NCI-H526 (cell line): Measurements from ENCODE around the gene SCMH1.

ENCODE experiments used
- DNase-seq, 2 experiments: peaks; one replicate each; lab custom pipeline; 2025; lab: John Stamatoyannopoulos, UW

Gene SCMH1

DNA sequence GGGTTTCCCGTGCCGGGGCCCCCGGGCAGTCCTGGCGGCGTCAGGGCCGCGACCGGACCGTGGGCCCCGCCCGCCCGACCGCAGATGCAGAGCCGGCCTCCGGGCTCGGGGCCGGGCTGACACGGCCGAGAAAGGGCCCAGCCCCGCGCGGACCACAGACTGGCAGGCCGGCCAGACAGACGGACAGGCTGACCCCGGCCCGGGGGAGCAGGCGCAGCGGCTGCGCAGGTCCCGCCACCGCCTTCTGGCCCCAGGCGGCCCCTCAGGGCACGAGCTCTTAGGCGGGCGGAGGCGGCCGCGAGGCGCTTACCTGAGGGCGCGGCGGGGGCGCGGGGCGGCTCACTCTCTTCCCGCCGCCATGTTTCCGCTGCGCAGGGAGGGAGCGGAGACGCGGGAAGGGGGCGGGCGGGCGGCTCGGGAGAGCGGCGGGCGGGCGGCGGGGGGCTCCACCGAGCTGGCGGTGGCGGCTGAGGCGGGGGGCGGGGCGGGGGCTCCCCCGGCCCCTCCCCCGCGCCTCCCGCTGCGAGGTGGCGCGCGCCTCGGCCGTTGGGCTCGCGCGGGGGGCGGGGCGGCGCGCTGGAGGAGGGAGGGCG is at the start of gene SCMH1:
SCMH1 (minus strand) TSS at position 558 of the 593 bp plus-strand sequence. CDS start 56,173 bp downstream, outside the sequence.
- peak in 1 of 2 experiments; percentile 87 for DNase-seq

DNA sequence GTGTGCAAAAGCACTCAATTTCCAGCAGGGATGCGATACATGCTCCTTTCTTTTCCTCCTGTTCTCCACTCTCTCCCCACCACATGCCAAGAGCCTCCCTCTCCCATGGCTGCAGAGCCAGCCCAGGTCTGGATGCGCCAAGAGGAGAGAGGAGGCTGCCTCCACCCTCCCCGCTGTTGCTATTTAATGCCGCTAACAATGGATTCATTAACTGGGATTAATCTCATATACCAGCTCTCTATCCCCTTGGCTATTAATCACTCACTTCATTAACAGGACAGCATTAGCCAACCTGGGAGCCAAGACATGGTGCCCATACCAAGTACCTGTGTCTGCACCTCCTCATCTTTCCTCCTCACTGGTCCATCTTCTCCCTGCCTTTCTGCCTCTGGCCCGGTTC is 49.1 kb upstream of the SCMH1 start:
- no peak for DNase-seq

DNA sequence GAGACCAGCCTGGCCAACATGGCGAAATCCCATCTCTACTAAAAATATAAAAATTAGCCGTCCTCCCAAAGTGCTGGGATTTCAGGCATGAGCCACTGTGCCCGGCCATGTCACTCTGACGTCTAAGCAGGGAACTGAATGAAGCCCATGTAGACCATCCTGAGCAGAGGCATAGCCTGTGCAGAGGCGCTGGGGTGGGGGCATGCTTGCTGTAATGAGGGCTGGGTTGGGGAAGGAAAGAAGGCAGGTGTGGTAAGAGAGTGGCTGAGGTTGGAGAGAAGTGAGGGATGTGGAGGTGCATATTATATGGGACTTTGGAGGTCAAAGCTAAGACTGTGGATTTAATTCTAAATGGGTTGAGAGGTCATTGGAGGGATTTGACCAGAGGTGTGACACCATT is 47.1 kb upstream of the SCMH1 start:
- no peak for DNase-seq

DNA sequence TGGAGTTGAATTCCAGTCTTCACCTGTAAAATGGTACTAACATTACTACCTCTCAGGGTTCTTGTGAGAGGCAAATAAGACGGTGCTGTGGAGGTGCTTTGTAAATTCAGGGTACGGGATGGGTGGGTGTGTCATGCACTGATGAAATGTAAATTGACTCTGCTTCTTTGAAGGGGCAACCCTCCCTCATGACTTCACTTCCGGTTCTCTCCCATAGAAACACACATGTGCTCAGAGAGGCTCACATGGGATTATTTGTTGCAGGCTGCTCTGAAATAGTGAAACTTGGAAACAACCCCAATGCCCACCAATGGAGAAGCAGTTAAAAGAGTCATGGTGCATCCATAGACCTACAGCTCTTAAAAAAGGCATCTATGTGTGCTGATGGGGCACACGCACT is 44.9 kb upstream of the SCMH1 start:
- DNase-seq = no peak

DNA sequence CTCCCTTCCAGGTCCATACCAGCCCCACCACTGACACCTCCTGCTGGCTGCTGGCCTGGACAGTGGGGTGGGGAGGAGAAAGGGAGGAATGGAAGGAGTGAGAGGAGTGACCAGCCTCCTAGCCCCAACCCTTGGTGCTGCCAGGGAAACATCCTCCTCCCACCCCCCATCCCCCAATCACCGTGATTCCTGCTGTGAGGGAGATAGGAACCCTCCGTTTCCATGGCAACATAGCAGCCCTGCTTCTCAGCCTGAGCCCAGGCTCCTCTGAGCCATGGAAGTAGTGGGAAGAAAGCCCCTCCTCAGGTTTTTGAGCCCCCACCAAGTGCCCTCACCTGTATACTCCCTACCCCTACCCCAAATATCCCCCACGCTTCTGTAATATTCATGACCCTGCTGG is 44.4 kb upstream of the SCMH1 start:
- no peak for DNase-seq

DNA sequence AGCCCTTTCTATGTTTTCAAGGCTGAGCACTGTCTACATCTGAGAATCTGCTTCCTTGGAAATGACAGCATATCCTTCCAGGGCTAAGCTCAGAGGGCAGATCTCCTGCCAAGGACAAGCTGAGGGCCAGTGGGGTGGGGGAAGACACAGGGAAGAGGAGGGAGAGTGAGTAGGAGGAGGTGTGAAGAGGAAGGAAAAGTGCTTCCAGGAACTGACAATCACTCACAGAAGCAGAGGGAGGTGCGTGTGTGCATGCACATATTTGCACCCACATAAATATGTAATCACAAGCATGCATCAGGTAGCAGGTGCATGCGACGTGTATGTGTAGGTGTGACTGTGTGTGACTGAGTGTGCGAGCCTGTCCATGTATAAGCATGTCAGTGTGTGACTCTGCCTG is 43.7 kb upstream of the SCMH1 start:
- no peak for DNase-seq

DNA sequence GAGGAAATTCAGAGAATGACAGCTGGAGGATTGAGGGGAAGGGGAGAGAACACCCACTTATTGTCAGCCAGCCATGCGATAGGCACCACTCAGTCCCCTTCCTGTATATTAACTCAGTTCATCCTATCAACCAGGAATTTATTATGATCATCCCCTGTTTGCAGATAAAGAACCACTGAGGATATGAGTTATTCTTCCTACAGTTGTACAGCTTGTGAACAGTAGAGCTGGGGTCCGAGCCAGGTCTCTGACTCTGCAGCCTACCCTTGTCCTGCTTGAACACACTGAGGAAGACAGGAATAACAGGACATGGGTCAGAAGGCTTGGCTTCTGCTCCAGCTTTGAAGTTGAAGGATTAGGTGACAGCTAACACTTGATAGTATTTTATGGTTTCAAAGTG is 42.0 kb upstream of the SCMH1 start:
- DNase-seq = no peak

DNA sequence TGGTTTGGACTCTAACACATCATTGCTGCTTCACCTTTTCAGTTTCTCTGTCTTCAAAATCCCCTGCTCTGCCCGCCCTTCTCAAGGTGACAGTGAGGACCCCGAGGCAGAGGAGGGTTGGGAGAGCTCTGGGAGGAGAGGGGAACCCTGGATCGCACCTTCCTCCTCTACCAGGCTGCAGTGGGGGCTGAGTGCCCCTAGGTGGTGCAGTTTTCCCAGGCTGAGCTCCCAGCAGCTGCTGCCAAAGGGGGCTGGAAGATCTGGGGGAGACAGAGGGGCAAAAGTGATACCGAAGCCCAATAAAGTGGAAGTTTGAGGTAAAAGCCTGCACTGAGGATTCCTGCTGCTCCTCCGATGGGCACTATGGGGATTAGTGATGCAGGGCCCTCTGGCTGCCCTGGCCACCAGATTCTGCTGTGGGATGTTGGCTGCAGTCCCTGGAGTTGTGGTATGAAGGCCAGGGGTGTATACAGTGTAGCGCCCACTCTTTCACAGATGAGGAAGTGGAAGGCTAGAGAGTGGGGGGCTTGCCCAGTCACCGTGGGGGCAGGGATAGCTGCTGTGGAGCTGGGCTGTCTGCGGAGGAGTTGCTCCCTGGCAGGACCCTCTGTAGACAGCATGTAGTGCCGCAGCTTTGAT is 40.7 kb upstream of the SCMH1 start:
- peak in 1 of 2 experiments; percentile 65 for DNase-seq

DNA sequence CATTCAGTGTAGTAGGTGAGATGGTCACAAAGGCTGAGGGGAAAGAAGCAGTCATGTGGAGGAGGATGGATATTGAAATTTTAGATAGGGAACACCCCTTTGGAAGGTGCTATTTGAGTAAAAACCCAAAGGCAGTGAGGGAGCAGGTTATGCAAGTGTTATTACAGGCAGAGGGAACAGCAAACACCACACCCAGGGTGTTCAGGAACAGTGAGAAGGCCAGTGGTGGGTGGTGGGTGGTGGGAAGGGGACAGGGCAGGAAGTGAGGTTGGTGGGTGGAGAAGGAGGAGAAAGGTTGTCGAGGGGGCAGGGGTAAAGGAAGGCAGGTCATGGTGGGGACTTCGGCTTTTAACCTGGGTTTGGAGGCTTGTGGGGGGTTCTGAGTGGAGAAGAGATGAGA is 39.2 kb upstream of the SCMH1 start:
- DNase-seq = no peak

DNA sequence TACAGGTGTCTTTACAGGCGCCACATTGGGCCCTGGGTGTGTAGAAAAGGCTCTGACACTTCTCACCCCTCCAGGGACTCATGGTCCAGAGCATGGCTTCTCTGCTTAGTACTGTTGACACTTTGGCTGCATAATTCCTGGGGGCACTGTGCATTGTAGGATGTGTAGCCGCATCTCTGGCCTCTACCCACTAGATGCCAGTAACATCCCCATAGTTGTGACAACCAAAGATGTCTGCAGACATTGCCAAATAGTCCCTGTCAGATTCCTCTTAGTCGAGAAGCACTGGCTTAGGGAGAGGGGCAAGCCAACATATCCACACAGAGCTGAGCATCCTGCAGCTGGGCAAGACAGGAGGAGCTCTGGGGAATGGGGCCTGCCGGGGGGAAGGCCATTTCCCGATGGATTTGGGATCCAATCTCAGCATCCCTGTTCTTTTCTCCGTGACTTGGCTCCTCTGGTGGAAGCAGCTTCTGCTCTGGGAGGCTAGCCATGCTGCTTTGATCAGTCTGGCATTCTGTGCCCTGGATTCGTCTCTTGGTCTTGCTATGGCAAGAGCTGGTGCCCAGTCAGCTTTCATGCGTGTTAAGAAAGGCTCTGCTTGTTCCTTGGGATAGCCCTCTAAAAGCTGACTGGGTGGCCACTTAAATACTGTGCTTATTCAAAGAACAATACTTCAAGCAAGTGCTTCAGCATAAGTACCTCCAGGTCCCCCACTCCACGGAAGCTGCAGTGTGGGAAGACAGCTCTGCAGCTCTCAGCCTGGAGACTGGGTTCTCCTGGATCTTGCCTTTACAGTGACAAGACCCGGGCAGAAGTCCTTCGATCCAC is 38.3 kb upstream of the SCMH1 start:
- DNase-seq = no peak

DNA sequence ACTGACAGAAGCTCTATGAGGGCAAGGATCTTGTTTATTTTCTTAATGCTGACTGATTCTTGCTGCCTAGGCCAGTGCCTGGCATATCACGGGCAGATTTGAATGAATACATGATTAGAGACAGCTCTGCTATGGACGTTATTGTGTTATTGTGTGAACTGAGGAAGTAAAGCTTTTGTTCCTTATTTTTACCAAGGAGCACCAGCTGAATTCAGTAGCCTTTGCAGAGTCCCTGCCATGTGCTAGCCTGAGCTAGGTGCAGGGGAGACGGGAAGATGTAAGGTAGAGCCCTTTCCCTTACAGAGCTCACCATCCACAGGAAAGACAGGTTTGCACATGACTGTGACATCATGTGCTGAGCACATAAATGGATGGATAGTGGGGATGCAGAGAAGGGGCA is 36.0 kb upstream of the SCMH1 start:
- no peak for DNase-seq

DNA sequence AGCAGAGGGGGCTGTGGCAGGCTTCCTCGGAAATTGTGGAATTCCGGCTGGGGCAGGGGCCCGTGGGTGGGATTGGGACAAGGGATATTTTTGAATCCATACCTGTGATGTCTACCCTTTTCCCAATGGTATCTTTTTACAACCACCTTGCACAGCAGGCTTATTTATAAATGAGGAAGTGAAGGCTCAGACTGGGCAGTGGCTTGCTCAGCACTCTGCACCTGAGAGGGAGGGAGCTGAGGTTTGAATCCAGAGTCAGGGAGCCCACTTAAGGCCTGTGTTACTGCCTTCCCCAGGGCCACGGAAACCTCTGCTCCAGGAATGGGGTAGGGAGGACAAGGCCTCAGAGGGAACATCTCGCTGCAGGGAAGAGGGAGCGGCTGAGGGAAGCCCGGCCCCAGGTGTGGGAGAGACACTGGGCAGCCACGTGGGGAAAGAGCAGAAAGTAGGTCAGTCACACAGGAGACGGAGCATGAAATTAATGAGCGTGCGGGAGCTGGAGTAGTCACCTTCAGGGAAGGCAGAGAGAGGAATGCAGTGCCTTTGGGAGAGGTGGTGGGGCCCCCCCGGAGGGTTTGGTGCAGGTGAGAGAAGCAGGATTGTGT is 35.4 kb upstream of the SCMH1 start:
- peak in 1 of 2 experiments; percentile 63 for DNase-seq

DNA sequence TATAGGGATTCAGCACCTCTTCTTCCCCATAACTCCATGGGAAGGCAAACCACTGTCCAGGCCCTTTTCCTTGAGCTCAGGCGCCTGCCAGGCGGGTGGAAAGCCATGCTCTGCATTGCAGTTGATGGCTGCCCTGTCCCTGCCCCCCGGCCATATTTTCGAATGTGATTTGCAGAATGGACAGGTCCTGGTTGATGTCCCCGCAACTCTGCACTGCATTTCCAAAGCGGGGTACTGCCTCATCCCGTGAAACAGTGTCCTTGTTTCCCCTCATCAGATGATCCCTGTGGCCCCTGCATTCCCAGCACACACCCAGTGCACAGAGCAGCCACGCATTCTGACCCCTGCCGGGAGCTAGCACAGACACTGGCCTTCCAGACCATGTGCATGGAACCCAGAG is 33.7 kb upstream of the SCMH1 start:
- no peak for DNase-seq

DNA sequence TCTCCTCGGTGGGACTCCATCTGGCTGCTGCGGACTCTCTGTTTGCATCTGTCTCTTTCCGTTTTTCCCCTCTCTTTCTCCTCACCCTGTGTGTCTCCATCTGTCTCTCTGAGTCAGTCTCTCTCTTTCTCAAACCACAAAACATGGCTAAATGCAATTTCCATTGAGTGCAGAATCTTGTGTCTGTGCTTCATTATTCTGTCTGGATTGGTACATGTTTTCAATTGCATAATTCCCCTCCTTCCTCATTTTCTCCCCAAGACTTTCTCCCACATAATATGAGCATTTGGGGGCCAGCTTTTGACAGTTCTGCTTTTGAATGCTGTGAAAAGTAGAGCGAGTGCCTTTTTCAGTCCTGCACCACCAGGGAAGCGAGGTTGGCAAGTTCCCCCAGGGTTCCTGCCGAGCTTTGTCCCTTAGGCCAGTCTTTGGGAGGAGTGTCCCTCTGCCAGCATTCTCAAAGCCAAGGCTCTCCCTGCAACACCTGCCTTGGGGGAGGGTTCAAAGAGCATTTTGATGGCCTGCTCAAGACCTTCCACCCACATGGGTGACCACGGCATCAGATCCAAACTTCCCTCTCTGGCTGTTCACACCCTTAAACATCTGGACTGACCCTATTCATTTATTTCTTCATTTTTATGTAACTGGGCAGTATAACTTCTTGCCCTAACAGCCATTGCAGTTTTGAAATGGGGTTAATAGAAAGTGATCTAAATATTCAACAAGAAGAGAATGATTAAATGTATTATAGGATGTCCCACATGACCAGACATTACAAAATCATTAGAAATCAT is 32.8 kb upstream of the SCMH1 start:
- DNase-seq = no peak

DNA sequence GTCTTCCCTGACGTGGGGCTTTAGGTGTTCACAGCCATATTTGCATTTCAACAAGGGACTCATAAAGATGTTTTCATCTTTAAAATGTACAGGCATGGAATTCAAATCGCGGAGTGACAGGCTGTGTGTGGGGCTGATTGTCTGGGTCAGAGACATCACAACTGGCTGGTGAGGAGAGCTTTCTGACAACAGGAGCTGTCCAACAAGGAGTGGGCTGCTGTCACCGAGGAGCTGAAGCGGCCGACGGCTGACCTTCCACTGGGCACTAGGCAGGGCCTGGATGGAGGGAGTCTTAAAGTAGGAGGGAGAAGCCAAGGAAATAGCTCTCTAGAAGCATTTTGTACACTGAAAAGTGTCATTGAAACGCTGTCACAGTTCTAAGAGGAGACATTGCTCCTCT is 30.5 kb upstream of the SCMH1 start:
- DNase-seq = peak; percentile 36 to 66

DNA sequence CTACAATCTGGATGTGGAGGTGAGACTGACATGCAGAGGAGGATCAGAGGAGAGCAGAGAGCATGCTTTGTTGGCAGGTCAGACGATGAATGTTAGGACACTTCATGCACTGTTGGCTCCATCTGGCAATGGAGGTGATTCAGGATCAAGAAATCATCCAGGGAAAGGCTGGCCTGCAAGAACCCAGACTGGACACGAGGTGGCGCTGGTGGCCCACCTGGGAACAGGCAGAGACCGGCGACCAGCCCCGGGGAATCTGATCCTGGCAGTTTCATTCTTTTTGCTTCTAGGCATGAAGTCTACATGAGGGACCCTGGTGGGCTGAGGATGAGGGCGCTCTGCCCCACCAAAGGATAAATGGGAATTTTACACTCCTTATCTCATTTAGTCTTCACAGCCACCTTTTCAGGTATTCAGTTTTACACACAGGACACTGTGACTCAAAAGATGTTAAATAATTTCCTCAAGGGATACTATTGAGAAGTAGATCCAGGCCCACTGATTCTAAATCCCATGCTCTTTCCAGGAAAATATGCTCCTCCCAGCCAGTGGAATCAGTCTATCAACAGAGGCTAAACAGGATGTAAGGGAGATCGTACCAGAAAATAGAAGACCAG is 26.2 kb upstream of the SCMH1 start:
- DNase-seq = peak; percentile 67 to 93

DNA sequence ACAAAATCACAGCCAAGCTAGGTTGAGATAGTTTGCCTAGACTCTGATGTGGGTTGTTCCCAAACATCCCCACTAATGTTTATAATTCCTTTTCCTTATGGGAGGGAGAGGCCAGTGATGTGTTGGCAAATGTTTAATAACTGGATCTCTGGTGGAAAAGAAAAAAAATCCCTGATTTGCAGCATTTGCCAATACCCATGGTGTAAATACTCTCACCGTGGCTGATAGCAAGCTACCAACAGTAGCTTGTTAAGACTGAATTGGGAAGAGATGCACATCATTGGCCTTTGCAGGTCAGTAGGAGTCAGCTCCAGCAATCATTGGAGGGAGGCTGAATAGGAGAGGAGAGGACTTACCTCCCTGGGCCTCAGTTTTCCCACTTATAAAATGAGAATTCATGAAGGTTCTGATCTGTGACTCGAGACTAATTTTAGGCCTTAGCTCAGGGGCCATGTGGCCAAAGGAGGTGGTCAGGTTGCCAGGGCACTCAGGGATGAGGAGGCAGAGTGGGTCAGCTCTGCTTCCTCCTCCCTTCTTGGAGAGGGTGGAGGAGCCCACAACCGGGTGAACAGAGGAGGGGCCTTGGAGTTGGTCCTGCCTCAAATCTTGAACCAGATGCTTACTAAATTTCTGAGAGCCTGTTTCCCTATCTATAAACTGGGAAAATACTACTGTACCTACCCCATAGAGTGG is 20.0 kb upstream of the SCMH1 start:
- no peak for DNase-seq

DNA sequence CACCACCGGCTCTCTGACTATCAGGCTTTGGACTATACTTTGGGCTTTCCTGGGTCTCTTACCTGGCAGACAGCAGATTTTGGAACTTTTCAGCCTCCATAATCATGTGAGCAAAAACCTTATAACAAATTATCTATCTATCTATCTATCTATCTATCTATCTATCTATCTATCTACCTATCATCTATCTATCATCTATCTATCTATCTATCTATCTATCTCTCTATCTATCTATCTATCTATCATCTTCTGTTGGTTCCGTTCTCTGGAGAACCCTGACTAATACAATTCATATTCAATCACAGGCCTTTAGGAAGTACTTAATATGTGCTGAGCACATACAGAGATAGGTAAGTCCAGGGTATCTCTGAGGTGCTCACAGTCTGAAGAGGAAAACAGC is 18.7 kb upstream of the SCMH1 start:
- DNase-seq = no peak

DNA sequence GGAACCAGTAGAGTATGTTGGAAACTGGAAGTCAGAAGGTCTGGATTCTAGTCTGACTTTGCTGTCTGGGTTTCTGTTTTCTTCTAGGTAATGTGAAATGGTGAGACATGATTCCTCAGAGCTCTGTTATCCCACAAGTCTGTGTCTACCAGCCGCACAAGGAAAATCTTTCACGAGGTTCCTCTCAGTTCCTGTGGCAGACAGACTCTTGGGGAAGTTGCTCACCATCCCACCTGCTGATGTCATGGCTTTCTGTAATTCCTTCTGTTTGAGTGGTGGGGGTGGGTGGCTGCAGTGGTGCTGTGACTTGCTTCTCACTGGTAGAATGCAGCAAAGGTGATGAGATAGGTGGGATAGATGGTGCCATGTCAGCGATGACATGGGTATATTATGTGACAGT is 17.1 kb upstream of the SCMH1 start:
- no peak for DNase-seq

DNA sequence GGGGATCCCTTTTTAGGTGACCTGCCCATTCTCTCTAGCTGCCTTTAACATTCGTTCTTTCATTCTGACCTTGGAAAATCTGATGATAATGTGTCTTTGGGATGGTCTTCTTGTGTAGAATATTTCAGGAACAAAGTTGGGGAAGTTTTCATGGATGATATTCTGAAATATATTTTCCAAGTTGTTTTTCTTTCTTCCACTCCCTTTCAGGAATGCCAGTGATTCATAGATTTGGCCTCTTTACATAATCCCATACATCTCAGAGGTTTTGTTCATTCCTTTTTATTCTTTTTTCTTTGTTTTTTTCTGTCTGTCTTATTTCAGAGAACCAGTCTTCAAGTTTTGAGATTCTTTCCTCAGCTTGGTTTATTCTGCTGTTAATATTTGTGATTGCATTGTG is 13.9 kb upstream of the SCMH1 start:
- no peak for DNase-seq

DNA sequence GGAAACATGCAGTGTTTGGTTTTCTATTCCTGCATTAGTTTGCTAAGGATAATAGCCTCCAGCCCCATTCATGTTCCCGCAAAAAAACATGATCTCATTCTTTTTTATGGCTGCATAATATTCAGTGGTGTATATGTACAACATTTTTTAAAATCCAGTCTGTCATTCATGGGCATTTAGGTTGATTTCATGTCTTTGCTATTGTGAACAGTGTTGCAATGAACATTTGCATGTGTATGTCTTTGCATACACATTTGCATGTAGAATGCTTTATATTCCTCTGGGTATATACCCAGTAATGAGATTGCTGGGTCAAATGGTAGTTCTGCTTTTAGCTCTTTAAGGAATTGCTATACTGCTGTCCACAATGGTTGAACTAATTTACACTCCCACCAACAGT is 9.0 kb upstream of the SCMH1 start:
- DNase-seq = peak; percentile 82 to 83
